ENCODE measurements around the gene WDR37.

The WDR37 gene

GRCh38 chr10:1172256-1172984 is 116.2 kb downstream of the WDR37 start:
- DNase-seq, result no peak

DNA sequence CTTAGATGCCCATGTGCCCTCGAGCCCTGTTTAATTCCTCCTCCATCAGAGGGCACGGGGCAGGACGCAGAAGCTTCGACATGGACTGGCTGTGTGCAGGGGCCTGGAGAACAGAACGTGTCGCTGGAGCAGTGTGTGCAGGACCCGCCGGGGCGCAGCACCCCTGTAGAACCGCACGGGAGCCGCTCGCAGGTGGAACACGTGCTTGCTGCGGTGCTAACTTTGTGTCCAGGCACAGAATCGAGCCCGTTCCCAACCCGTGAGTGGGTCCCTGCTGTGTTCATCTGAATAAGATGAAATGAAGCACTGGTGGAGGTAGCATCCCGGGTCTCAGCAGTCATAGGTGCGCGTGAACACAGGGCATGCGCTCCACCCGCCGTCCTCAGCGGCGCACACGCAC is 116.9 kb downstream of the WDR37 start:
- no peak for DNase-seq

GRCh38 chr10:1174022-1174421 is 117.8 kb downstream of the WDR37 start:
- no peak for DNase-seq

DNA sequence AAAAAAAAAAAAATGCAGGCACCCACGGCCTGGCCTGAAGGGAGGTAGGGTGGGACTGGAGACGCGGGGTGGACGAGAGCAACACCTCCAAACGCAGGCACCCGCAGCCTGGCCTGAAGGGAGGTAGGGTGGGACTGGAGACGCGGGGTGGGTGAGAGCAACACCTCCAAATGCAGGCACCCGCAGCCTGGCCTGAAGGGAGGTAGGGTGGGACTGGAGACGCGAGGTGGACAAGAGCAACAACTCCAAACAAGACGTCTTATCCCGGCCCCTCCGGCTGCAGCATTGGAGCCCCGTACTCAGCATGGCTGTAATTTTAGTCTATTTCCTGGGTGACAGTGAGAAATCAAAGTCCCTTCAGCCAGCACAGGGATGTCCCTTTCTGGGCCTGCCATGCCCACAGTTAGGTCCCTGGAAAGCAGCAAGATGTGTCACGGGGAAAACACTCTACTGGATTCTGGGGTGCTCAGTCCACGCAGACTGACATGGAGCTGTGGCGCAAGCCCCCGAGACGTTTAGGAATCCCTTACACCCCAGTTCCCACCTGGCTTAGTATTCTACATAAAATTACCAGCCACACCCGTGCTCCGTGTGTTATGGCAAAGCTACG is 119.9 kb downstream of the WDR37 start:
- DNase-seq, result no peak

DNA sequence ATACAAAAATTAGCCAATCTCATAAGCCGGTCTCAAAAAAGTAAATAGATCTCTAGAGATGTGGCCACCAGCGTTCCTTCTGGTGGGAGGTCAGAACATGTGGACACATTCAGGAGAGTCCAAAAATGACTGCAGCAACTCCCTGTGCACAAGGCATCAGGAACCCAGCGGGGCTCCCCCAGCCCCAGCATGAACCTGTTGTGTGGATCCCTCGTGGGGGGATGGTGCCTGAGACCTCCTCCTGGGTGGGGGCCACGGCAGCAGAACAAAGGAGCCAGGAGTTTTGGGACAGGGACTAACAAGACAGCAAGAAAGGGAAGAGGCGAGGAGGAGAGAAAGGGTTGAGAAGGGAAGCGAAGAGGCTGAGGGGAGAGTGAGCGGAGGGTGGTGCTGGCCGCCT is 121.8 kb downstream of the WDR37 start:
- DNase-seq, result no peak

- DNase-seq, result no peak
These were observed 122.3 kb downstream of the WDR37 start for GRCh38 chr10:1178506-1178905.

GRCh38 chr10:1179346-1180070 is 123.3 kb downstream of the WDR37 start:
- no peak for DNase-seq

- no peak for DNase-seq
These were observed 124.0 kb downstream of the WDR37 start for GRCh38 chr10:1180071-1180730.

DNA sequence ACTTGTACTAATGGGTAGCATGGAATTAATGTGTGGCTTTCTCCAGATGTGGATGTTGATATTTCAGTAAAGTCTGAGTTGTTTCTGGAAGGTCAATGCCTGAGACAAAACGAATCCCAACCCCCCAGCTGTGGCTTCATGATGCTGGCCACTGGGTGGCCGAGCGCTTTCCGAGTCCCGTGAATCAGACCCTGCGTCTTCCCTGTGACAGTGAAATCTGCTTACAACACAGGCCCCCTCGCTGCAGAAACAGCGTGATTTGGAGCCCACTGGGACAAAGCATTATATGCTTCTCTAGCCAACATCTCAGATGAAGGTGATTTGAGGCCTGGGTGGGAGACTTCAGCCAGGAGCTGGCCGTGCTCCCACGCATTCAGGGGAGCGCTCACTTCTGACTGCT is 124.7 kb downstream of the WDR37 start:
- no peak for DNase-seq
